Tibial artery (tissue), 4 donors: ENCODE measurements around the gene TJP3.

Experiments used
- DNase-seq, 2 donors: peaks; one replicate each; pipeline ENCODE4 v3.0.0-alpha.2; 2019
- H3K27ac ChIP-seq, 2 donors: fragments of 200-600 bp; sonication (generic) in 1 of 2; 1 replicate in 1 of 2; 2 replicates in 1 of 2; pipeline ENCODE4 v1.5.1; 2018 to 2019; ENCODE audit warnings: mild to moderate bottlenecking in 1 of 2
- H3K27me3 ChIP-seq, 2 donors: fragments of 200-600 bp; sonication (generic) in 1 of 2; one replicate each; pipeline versions ENCODE4 v1.5.1 to v1.6.0; 2016 to 2019
- H3K36me3 ChIP-seq, 3 donors: fragments of 200-600 bp; sonication (generic) in 2 of 3; one replicate each; pipeline ENCODE4 v1.5.1; 2016 to 2019; ENCODE audit warnings: mild to moderate bottlenecking in 2 of 3
- H3K4me1 ChIP-seq, 4 donors: fragments of 200-600 bp; sonication (generic) in 2 of 4; 1 replicate in 3 of 4; 2 replicates in 1 of 4; pipeline ENCODE4 v1.5.1; 2016 to 2019
- H3K4me3 ChIP-seq, 2 donors: fragments of 200-600 bp; sonication (generic) in 1 of 2; 1 replicate in 1 of 2; 2 replicates in 1 of 2; pipeline ENCODE4 v1.5.1; 2018 to 2019; ENCODE audit warnings: mild to moderate bottlenecking in 2 of 2
- H3K9me3 ChIP-seq, 3 donors: fragments of 200-600 bp; sonication (generic) in 1 of 3; one replicate each; pipeline ENCODE4 v1.5.1; 2016 to 2019
- intact Hi-C: fragments of 100-400 bp; cut with DNase I; formaldehyde crosslinking; loops from one replicate; pipeline ENCODE4 v1.15.0; 2023; ENCODE audit warnings: low total_unique reads
- TF ChIP-seq, protein P1 (sequence below), 2 experiments: fragments of 200-600 bp in 1 of 2; fragments of 450-650 bp in 1 of 2; IDR thresholded peaks; one replicate each; pipeline ENCODE4 v1.5.1; 2017 to 2019; ENCODE audit warnings: antibody characterized with exemption in 2 of 2, mild to moderate bottlenecking in 1 of 2, moderate library complexity in 1 of 2

Gene TJP3

GRCh38 chr19:3776479-3777040, 68.4 kb downstream of the TJP3 start:
- H3K4me1 ChIP-seq = no peaks in the 10 kb centered on the region
- no peak overlapping the region for H3K4me3 ChIP-seq
- intact Hi-C loops = no loop called here
- no peak for DNase-seq
- TF ChIP-seq, protein P1, sequence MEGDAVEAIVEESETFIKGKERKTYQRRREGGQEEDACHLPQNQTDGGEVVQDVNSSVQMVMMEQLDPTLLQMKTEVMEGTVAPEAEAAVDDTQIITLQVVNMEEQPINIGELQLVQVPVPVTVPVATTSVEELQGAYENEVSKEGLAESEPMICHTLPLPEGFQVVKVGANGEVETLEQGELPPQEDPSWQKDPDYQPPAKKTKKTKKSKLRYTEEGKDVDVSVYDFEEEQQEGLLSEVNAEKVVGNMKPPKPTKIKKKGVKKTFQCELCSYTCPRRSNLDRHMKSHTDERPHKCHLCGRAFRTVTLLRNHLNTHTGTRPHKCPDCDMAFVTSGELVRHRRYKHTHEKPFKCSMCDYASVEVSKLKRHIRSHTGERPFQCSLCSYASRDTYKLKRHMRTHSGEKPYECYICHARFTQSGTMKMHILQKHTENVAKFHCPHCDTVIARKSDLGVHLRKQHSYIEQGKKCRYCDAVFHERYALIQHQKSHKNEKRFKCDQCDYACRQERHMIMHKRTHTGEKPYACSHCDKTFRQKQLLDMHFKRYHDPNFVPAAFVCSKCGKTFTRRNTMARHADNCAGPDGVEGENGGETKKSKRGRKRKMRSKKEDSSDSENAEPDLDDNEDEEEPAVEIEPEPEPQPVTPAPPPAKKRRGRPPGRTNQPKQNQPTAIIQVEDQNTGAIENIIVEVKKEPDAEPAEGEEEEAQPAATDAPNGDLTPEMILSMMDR (IDR thresholded peaks at IDR 0.05) = no peak
- H3K27me3 ChIP-seq = peaks cover 0 to 32% of the 10 kb centered on the region in 2 donors
- H3K36me3 ChIP-seq = no peaks in the 10 kb centered on the region
- peaks cover 0 to 14% (median 9%) of the 10 kb centered on the region in 3 donors for H3K9me3 ChIP-seq
- no peak overlapping the region for H3K27ac ChIP-seq

- intact Hi-C loops = no loop called here
- peaks cover 0 to 42% of the 10 kb centered on the region in 2 donors for H3K27me3 ChIP-seq
- H3K27ac ChIP-seq = no peak overlapping the region
- TF ChIP-seq, protein P1 (IDR thresholded peaks at IDR 0.05) = no peak
- peaks cover 0 to 27% (median 24%) of the 10 kb centered on the region in 3 donors for H3K9me3 ChIP-seq
- no peak for DNase-seq
- H3K4me1 ChIP-seq = no peaks in the 10 kb centered on the region
- no peak overlapping the region for H3K4me3 ChIP-seq
- no peaks in the 10 kb centered on the region for H3K36me3 ChIP-seq
These were observed 70.1 kb downstream of the TJP3 start for GRCh38 chr19:3778104-3778867.

DNA sequence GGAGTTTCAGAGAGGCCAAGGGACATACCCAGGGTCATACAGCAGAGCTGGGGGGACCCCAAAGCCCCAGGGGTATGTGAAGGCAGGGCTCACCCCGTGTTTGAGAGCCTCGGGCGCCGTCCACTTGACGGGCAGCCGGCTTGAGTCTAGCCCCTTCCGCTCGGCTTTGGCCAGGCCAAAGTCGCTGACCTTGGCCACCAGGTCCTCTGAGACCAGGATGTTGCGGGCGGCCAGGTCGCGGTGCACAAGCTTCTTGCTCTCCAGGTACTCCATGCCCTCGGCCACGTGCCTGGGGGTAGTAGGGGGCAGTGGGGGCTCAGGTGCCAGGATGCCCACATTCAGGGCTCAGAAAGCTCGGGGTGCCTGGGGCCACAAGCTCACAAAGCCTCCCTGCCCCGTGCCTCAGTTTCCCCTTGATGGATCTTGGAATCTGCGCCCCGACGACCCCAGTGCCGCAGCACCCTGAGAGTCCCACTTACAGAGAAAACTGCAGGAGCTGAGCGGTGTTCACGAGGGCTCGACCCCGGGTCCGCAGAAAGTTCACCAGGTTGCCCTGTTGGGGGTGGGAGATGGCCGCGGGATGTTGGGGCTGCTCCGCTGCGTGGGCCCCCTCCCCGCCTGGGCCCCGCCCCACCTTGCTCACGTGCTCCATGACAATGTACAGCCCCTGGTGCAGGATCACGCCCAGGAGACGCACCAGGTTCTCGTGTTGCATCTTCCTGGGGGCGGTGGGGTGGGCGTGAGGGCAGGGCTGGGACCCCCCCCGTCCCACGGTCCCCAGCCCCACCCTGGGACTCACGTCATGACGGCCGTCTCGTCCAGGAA, 70.9 kb downstream of the TJP3 start:
- no peak for DNase-seq
- TF ChIP-seq, protein P1 (IDR thresholded peaks at IDR 0.05) = no peak
- Histone ChIP-seq H3K27me3 (peaks cover 0 to 50% of the 10 kb centered on the region in 2 donors), H3K4me1 (no peaks in the 10 kb centered on the region), H3K9me3 (peaks cover 0 to 27% (median 24%) of the 10 kb centered on the region in 3 donors), H3K27ac (no peak overlapping the region), H3K4me3 (no peak overlapping the region), H3K36me3 (no peaks in the 10 kb centered on the region)
- intact Hi-C loops = no loop called here

DNA sequence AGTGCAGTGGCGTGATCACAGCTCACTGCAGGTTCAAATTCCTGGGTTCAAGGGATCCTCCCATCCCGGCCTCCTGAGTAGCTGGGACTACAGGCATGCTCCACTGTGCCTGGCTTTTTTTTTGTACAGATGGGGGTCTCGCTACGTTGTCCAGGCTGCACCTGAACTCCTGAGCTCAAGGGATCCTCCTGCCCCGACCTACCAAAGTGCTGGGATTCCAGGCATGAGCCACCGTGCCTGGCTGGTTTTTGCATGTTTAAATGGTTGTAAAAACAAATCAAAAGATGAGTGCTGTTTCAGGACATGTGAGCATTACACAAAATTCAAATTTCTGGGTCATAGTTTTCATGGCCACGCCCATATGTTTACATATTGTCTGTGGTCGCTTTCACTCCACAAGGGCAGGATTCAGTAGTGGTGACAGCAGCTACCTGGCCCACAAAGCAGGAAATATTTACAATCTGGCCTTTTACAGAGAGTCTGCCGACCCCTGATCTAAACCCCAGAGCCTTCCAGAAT, 72.7 kb downstream of the TJP3 start:
- H3K4me1 ChIP-seq = peaks cover 0 to 9% (median 0%) of the 10 kb centered on the region in 4 donors
- no peak overlapping the region for H3K4me3 ChIP-seq
- H3K27me3 ChIP-seq = peaks cover 0 to 68% of the 10 kb centered on the region in 2 donors
- H3K27ac ChIP-seq = no peak overlapping the region
- TF ChIP-seq, protein P1 (IDR thresholded peaks at IDR 0.05) = no peak
- no peaks in the 10 kb centered on the region for H3K36me3 ChIP-seq
- intact Hi-C loops = no loop called here
- DNase-seq = no peak
- peaks cover 0 to 27% (median 24%) of the 10 kb centered on the region in 3 donors for H3K9me3 ChIP-seq

DNA sequence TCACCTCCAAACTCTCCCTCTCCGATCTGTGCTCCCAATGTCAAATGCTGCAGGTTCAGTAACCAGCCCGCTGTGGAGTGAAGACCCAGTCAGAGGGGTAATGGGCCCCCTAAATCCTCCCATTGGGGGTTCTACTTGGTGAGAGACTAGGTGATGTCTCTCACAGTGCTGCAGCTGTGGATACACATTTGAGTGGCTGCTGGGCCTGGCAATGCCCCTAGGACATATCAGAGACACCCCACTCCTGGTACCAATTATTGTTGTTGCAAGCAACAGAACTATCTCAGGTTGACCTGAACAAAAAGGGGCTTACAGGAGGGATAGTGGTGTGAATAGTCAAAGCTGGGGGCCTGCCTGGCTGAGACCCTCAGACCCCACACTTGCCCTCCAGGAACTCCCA, 73.4 kb downstream of the TJP3 start:
- Histone ChIP-seq H3K27ac (no peak overlapping the region), H3K4me1 (peaks cover 0 to 13% (median 0%) of the 10 kb centered on the region in 4 donors), H3K36me3 (no peaks in the 10 kb centered on the region), H3K4me3 (no peak overlapping the region), H3K27me3 (peaks cover 0 to 75% of the 10 kb centered on the region in 2 donors), H3K9me3 (peaks cover 0 to 27% (median 24%) of the 10 kb centered on the region in 3 donors)
- DNase-seq = no peak
- intact Hi-C loops = no loop called here
- TF ChIP-seq, protein P1 (IDR thresholded peaks at IDR 0.05) = no peak
